Activated CD8-positive, alpha-beta memory T cell treated with anti-CD3 and anti-CD28 coated beads, Interleukin-2, amount 50 U/mL, for 4 hours (primary cell): Measurements from ENCODE around the gene XPNPEP2.

Source experiments
- DNase-seq: peaks from one replicate; pipeline ENCODE4 v3.0.0-alpha.2; 2020

The XPNPEP2 gene, protein sequence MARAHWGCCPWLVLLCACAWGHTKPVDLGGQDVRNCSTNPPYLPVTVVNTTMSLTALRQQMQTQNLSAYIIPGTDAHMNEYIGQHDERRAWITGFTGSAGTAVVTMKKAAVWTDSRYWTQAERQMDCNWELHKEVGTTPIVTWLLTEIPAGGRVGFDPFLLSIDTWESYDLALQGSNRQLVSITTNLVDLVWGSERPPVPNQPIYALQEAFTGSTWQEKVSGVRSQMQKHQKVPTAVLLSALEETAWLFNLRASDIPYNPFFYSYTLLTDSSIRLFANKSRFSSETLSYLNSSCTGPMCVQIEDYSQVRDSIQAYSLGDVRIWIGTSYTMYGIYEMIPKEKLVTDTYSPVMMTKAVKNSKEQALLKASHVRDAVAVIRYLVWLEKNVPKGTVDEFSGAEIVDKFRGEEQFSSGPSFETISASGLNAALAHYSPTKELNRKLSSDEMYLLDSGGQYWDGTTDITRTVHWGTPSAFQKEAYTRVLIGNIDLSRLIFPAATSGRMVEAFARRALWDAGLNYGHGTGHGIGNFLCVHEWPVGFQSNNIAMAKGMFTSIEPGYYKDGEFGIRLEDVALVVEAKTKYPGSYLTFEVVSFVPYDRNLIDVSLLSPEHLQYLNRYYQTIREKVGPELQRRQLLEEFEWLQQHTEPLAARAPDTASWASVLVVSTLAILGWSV

DNA sequence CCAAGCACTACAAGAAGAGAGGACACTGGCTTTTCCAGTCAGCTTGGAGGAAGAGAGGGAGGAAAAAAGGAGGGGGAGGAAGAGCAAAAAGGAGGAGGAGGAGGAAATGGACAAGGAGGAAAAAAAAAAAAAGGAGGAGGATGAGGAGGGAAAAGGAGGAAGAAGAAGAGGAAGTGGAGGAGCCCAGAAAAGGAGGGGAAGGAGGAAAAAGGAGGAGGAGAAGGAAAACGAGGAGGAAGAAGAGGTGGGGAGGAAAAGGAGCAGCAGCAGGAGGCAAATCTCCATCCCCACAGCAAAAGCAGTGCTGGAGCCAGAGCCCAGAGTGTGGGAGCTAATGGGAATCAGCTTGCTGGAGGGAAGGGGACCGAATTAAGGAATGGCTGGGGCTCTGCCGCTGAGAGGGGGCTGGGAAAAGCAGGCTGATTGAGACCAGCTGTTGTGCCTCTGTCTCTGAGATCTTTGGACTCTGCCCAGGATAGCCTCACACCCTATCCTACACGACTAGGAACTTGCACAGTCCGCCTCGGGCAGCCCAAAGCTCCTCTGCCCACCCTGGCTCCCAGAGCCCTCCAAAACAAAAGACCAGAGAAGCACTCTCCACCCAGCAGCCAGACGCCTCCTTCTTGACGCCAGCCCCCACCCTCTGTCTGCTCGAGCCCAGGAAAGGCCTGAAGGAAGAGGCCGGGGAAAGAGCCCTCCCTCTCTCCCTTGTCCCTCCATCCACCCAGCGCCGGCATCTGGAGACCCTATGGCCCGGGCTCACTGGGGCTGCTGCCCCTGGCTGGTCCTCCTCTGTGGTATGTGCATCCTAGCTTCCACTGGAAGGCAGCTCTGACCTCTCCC lies at the start of gene XPNPEP2:
Gene XPNPEP2 (plus strand): TSS at position 514 of the 843 bp plus-strand sequence. CDS start 235 bp downstream, at position 749.
- no peak for DNase-seq

DNA sequence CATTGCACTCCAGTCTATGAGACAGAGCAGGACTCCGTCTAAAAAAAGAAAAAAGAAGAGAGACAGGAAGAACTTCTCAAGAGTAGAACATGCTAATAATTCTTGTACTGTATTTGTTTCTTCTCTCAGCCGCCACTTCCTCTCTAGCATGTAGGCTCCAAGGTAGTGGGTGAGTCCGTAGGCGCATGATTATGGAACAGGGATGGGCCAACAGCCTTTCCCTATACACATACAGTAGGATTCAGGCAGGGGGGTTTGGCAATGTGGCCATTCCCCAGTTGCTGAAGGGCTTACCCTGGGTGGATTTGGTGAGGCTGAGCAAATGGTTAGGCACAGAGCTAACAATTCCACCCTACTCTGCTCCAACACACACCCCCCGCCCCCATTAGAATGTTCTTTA lies 49.0 kb upstream of the XPNPEP2 start:
- no peak for DNase-seq

GRCh38 chrX:129690435-129690834 lies 48.3 kb upstream of the XPNPEP2 start:
- DNase-seq, result no peak

- DNase-seq, result no peak
Measured at GRCh38 chrX:129693354-129693753, 45.4 kb upstream of the XPNPEP2 start.

- no peak for DNase-seq
Measured at GRCh38 chrX:129694805-129695204, 44.0 kb upstream of the XPNPEP2 start.

DNA sequence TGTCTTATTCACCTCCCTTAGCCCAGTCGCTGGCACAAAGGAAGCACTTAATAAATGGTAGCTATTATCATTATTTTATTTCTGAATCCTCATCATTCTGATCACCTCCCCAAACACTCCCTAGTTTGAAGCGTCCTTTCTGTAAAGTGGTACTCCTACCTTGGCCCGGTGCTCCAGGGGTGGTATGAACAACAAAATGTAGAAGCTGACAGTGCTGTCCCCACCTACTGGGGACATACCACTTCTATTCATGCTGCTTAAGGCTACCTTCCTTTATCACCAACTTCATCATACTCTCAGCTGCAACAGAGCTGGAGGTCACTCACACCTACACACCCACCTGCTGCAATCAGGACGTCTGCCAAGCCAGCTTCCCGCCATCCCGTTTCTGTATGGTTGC lies 43.2 kb upstream of the XPNPEP2 start:
- no peak for DNase-seq

DNA sequence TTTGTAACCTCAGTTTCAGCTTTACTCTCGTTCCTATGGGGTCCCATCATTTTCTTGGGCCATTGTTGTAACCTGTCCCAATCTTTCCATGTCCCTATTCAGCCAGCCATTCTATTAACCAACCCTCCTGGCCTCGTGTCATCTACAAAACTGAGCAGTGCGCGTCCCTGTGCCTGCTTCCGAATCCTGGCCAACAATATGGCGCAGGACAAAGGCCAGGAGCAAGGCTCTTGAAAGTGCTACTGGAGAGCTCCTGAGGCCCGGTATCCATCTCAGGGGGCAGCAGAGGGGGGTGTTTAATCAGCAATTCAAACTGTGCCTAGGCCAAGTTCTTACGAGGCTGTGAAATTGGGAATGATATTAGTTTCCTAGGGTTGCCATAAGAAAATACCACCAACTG lies 42.8 kb upstream of the XPNPEP2 start:
- no peak for DNase-seq

GRCh38 chrX:129696463-129697155 lies 42.2 kb upstream of the XPNPEP2 start:
- no peak for DNase-seq

DNA sequence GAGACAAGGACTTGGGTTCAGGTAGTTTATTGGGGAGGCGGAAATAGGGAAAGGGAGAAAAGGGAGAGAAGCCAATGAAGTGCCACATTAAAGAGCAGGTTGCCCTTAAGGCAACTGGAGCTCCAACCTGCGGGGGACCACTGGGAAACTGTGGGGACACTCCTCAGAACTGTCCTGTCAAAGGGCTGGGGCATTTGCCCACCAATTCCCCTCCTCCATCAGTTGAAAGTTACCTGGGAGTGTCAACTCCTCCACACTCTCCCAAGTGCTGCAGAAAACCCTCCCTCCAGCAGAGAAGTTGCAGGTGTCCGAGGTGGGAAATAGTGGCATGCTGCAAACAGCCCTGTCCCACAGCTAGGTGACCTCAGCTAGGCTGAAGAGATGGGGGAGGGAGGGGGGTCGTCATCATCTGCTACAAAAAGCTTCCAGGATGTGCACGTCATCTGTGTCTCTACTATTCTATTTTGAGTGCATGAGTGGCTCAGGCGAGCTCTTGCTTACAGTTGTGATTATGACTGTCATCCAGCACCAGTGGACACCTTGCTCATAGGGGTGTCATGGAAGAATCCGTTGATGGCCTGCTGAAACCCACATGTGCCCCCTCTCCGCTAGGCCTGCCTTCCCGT lies 41.5 kb upstream of the XPNPEP2 start:
- DNase-seq, result no peak

- no peak for DNase-seq
Measured at GRCh38 chrX:129698150-129698549, 40.6 kb upstream of the XPNPEP2 start.

- no peak for DNase-seq
Measured at GRCh38 chrX:129700536-129700935, 38.2 kb upstream of the XPNPEP2 start.

DNA sequence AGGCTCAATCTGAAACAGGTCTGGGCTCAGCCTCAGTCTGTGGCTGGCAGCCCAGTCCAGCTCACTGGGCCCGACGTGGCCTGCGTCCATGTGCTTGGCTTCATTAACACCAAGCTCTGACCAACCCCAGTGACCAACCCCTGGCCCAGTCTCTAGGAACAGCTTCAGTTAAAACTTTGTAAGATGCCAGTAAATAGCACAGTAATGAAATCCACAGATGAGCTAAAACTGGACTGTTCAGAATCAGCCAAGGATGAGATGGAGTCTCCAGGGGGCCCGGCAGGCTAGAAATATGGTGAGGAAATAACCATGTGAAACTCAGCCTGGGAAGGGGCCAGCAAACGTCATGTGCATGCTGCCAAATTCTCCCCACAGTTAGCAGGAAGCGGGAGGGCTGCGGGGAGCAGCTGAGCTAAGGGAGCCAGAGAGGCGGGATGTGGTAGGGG lies 37.1 kb upstream of the XPNPEP2 start:
- no peak for DNase-seq

GRCh38 chrX:129704491-129704890 lies 34.3 kb upstream of the XPNPEP2 start:
- no peak for DNase-seq

GRCh38 chrX:129705377-129705925 lies 33.3 kb upstream of the XPNPEP2 start:
- DNase-seq, result no peak

DNA sequence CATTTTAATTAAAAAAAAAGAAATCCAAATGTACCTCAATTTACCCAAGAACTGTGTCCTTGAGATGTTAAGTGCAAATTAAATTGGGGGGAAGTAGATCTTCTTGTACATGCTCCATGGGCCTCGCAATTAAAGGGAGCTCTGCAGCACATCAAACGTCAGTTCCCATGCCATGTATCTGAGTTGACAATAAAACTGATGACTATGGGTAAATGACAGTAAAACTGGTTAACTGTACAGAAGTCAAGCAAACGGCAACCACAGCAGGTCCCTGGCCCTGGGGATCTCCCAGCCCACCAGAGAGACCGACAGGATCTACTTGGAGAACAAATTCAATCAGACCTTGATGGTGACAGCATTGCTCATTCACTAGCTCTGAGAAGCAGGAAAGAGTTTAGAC lies 32.8 kb upstream of the XPNPEP2 start:
- DNase-seq, result no peak

- no peak for DNase-seq
Measured at GRCh38 chrX:129706400-129707072, 32.2 kb upstream of the XPNPEP2 start.

- DNase-seq, result no peak
Measured at GRCh38 chrX:129714581-129714980, 24.2 kb upstream of the XPNPEP2 start.

DNA sequence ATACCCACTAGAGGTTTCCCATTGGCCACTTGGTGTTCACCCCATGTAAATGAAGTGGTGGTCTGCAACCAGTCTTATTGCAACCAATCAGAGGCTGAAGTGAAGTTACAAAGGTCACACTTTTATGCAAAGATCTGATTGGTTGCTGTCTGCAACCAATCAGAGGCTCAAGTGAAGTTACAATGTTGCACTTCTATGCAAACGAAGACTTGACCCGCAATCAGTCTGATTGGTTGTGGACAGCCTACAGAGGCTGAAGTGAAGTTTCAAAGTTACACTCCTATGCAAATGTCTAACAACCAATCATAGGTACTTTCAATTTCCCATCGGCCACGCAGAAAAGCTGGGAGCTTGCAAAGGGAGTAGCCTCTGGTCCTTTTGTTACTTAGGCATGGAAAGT lies 22.3 kb upstream of the XPNPEP2 start:
- DNase-seq, result no peak

DNA sequence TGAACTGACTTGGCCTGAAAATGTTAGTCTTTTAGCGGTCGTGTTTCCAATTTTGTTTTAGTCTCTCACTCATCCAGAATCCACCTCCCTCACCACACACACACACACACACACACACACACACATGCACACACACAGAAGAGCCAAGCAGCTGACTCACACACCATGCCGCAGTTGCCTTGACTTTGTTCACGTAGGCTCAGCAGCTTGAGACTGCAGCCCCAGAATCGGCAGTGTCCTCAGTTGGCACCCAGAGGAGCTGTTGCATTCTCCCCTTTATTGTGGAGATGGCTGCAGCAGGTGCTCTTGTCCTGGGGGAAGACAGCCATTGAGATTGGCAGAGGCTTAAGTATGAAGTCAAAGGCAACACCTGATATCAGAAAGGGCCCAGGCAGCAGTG lies 20.9 kb upstream of the XPNPEP2 start:
- DNase-seq, result no peak

GRCh38 chrX:129718676-129719075 lies 20.1 kb upstream of the XPNPEP2 start:
- DNase-seq, result no peak

DNA sequence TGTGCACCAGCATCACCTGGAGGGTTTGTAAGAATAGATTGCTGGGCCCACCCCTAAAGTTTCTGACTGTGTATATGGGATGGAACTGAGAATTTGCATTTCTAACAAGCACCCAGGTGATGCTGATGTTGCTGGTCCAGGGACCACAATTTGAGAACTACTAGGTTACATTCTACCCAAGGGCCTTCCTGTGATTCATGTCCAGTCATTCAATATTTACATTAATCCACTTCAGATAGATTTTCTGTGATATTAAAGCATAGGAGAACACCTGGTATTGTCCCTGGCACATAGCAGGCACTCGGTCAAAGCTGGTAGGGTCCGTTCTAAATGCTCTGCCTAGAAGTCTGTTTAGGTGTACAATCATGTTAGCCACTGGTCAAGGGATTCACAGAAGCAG lies 19.5 kb upstream of the XPNPEP2 start:
- no peak for DNase-seq
